SH-SY5Y (cell line): ENCODE results near the gene HSPA9.

Source experiments
- GATA2 ChIP-seq: IDR thresholded peaks from 2 replicates; pipeline ENCODE4 v1.6.1; 2011; ENCODE audit warnings: mild to moderate bottlenecking, low read depth, low read length
- GATA3 ChIP-seq: IDR thresholded peaks from 2 replicates; pipeline ENCODE4 v1.6.1; 2011; ENCODE audit warnings: low read depth, mild to moderate bottlenecking, low read length, moderate library complexity

- TF ChIP-seq GATA2 (no peak), GATA3 (no peak)
These were observed 36.1 kb downstream of the HSPA9 start for GRCh38 chr5:138538943-138539627.
